PC-9 (cell line): ENCODE measurements around the gene URM1. TPM values are rescaled to one million over a fixed set of nuclear protein-coding genes. Genes with fewer than 3 reads are reported as not detected.

Experiments used
- BruUV-seq: library from RNA; stranded (reverse); fragments of 400-500 nt; replicated peaks from 2 replicates; lab custom pipeline; 2021; lab: Mats Ljungman, UMichigan
- CTCF ChIA-PET: fragments of 300-600 bp; sonication (Branson Sonifier 250); formaldehyde crosslinking; loops from one replicate; lab custom pipeline; 2022; ENCODE audit warnings: antibody characterized with exemption; lab: Charles Lee
- POLR2A ChIA-PET: fragments of 300-600 bp; sonication (Branson Sonifier 250); formaldehyde crosslinking; loops from one replicate; lab custom pipeline; 2022; ENCODE audit warnings: antibody characterized with exemption; ENCODE audit not compliant: unreplicated experiment; lab: Charles Lee
- DNase-seq, 2 experiments: peaks; one replicate each; pipeline versions ENCODE4 v3.0.0 to v3.0.0-alpha.2; 2015 to 2022; ENCODE audit warnings: mixed read lengths in 1 of 2
- H2AFZ ChIP-seq: fragments of 200-600 bp; sonication (generic); 2 replicates; pipeline ENCODE4 v1.8.1; 2017; ENCODE audit warnings: antibody characterized with exemption
- H3F3A ChIP-seq: fragments of 200-600 bp; sonication (generic); 2 replicates; pipeline ENCODE4 v1.8.1; 2017; ENCODE audit warnings: antibody characterized with exemption, mild to moderate bottlenecking, low read depth; ENCODE audit not compliant: insufficient read depth
- H3K27ac ChIP-seq: fragments of 200-600 bp; sonication (generic); 2 replicates; pipeline ENCODE4 v1.6.1; 2016; ENCODE audit warnings: mixed run types
- H3K27me3 ChIP-seq: fragments of 200-600 bp; sonication (generic); 2 replicates; pipeline ENCODE4 v1.6.1; 2016; ENCODE audit warnings: low read depth, mixed run types; ENCODE audit not compliant: insufficient read depth
- H3K36me3 ChIP-seq: fragments of 200-600 bp; sonication (generic); 2 replicates; pipeline ENCODE4 v1.6.1; 2016; ENCODE audit warnings: low read depth, mixed run types
- H3K4me1 ChIP-seq: fragments of 200-600 bp; sonication (generic); replicated peaks from 2 replicates; pipeline ENCODE4 v1.6.1; 2016; ENCODE audit warnings: mixed run types; ENCODE audit not compliant: insufficient read depth
- H3K4me2 ChIP-seq: fragments of 200-600 bp; sonication (generic); 2 replicates; pipeline ENCODE4 v1.6.1; 2017; ENCODE audit warnings: mixed run types
- H3K4me3 ChIP-seq: fragments of 200-600 bp; sonication (generic); 2 replicates; pipeline ENCODE4 v1.6.1; 2016; ENCODE audit warnings: mixed run types
- H3K79me2 ChIP-seq: fragments of 200-600 bp; sonication (generic); 2 replicates; pipeline ENCODE4 v1.6.1; 2017; ENCODE audit warnings: low read depth, mixed run types
- H3K9me2 ChIP-seq: fragments of 200-600 bp; sonication (generic); 2 replicates; pipeline ENCODE4 v1.8.1; 2017; ENCODE audit warnings: mild to moderate bottlenecking; ENCODE audit not compliant: insufficient read depth
- H3K9me3 ChIP-seq: fragments of 200-600 bp; sonication (generic); 2 replicates; pipeline ENCODE4 v1.8.1; 2016; ENCODE audit warnings: low read depth; ENCODE audit not compliant: insufficient read depth
- H4K20me1 ChIP-seq: fragments of 200-600 bp; sonication (generic); 2 replicates; pipeline ENCODE4 v1.8.1; 2017; ENCODE audit not compliant: insufficient read depth
- EZH2 ChIP-seq: fragments of 200-600 bp; sonication (generic); IDR thresholded peaks from 2 replicates; pipeline ENCODE4 v1.8.0; 2017; ENCODE audit warnings: antibody characterized with exemption, low read depth
- intact Hi-C: fragments of 100-400 bp; cut with micrococcal nuclease; formaldehyde crosslinking; loops from one replicate; pipeline ENCODE4 v1.10.0; 2022; ENCODE audit not compliant: unreplicated experiment
- total RNA-seq: library from RNA; stranded (reverse); gene quantifications from 2 replicates; pipeline ENCODE4 v1.2.3, GENCODE V29; 2021
- TF ChIP-seq, protein P1 (sequence below): fragments of 200-600 bp; sonication (generic); conservative IDR thresholded peaks from 2 replicates; pipeline ENCODE4 v1.6.1; 2017; ENCODE audit warnings: mixed run types, antibody characterized with exemption, mild to moderate bottlenecking, moderate library complexity

The URM1 gene
- total RNA-seq, 1 experiment from 2014 or later = 98.1 TPM

DNA sequence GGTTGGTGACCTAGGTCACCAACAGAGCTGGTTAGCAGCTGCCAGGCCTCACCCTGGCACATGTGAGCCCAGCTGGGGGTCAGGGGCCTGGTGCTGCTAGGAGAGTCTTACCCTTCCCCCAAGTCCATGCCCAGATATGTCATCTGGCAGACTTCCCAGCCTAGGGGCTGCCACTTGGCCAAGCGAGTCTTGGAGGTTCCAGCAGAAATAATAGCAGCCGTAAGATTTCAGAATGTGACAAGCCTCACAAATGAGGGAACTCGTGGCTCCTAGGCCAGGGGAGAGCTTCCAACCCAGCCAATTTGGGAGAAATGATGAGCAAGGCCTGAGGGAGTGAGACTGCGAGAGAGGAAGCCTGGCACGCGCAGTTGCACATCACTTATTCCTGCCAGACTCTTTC, 11.1 kb downstream of the URM1 start:
- intact Hi-C loops = no loop called here
- ChIA-PET CTCF (interaction anchor here (0.6 kb wide), 1 partner anchor 736 kb away, joined by 8 read pairs; no protein-coding TSS in a partner anchor), POLR2A (interaction anchor here (0.7 kb wide), 1 partner anchor 175 kb away, joined by 3 read pairs; no protein-coding TSS in a partner anchor)
- Histone ChIP-seq H3K36me3 (no peaks in the 10 kb centered on the region), H3K9me3 (no peaks in the 10 kb centered on the region), H3K4me2 (no peak overlapping the region), H2AFZ (no peak overlapping the region), H3K27ac (no peak overlapping the region), H3K9me2 (no peaks in the 10 kb centered on the region), H3K27me3 (no peaks in the 10 kb centered on the region), H4K20me1 (no peaks in the 10 kb centered on the region; the same call in 1 of the 2 replicates), H3F3A (no peaks in the 10 kb centered on the region), H3K79me2 (no peaks in the 10 kb centered on the region), H3K4me3 (no peak overlapping the region), H3K4me1 (no peaks in the 10 kb centered on the region)
- no TSS peak for BruUV-seq
- no peak for DNase-seq
- TF ChIP-seq, protein P1, sequence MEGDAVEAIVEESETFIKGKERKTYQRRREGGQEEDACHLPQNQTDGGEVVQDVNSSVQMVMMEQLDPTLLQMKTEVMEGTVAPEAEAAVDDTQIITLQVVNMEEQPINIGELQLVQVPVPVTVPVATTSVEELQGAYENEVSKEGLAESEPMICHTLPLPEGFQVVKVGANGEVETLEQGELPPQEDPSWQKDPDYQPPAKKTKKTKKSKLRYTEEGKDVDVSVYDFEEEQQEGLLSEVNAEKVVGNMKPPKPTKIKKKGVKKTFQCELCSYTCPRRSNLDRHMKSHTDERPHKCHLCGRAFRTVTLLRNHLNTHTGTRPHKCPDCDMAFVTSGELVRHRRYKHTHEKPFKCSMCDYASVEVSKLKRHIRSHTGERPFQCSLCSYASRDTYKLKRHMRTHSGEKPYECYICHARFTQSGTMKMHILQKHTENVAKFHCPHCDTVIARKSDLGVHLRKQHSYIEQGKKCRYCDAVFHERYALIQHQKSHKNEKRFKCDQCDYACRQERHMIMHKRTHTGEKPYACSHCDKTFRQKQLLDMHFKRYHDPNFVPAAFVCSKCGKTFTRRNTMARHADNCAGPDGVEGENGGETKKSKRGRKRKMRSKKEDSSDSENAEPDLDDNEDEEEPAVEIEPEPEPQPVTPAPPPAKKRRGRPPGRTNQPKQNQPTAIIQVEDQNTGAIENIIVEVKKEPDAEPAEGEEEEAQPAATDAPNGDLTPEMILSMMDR = no peak
- no peak for TF ChIP-seq EZH2

DNA sequence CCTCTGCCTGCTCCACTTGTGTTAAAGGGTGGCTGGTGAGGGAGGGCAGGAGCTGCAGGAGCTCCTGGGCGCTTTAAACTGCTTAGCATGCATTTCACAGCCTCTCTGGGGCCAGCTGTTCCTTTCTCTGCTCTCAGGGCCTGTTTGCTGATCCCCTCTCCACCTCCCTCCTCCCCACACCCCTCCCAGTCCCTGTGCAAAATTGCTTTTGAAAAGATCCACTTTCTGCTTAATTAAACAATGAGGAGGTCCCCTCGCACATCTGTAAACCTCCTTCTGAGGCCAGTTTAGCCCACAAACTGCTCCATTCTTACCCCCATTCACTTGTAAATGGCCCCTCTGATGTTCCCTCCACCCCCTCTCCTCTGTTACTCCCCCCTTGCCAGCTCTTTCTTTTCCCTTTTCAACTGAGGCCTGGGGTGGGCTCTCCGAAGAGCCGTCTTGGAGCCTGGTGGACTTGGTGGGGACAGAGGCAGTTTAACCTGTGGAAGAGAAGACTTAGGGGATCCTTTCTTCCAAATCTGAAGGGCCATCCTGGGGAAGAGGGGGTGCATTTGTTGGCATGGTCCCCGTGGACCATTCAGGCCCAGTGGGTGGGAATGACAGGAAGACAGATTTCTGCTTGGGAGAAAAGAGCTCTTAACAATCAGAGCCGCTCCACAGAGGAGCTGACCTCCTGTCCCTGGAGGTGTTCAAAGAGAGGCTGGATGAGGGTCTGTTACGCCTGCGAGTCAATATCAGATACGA, 12.0 kb downstream of the URM1 start:
- Histone ChIP-seq H3K9me3 (no peaks in the 10 kb centered on the region), H2AFZ (no peak overlapping the region), H3K9me2 (no peaks in the 10 kb centered on the region), H3F3A (no peaks in the 10 kb centered on the region), H3K36me3 (no peaks in the 10 kb centered on the region), H3K4me3 (no peak overlapping the region), H3K4me2 (no peak overlapping the region), H3K27ac (no peak overlapping the region), H3K4me1 (no peaks in the 10 kb centered on the region), H4K20me1 (no peaks in the 10 kb centered on the region), H3K27me3 (no peaks in the 10 kb centered on the region), H3K79me2 (no peaks in the 10 kb centered on the region)
- no peak for TF ChIP-seq EZH2
- TF ChIP-seq, protein P1 = no peak
- ChIA-PET CTCF (no interaction called here), POLR2A (no interaction called here)
- intact Hi-C loops = no loop called here
- BruUV-seq = no TSS peak
- no peak for DNase-seq

DNA sequence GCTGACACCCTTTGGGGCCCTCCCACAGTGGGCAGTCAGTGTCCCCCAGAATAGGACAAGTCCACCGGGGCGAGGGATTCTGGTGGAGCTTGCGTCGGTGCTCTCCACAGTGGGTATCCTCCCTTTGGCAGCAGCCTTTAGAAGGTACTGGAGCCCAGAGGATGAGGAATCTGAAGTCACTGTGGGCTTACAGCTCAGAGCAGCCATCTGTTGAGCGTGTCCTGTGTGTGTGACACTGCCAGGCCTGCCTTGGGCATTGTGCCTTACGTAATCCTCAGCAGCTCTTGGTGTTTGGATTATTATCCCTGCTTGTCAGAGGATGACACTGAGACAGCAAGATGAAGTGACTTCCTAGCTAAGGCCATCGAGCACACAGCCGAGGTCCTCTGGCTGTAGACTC, 12.6 kb downstream of the URM1 start:
- ChIA-PET CTCF (no interaction called here), POLR2A (no interaction called here)
- no peaks in the 10 kb centered on the region for H3K9me3 ChIP-seq
- intact Hi-C loops = no loop called here
- no peak for DNase-seq
- no peak overlapping the region for H3K4me3 ChIP-seq
- no peaks in the 10 kb centered on the region for H3K27me3 ChIP-seq
- H3K79me2 ChIP-seq = no peaks in the 10 kb centered on the region
- no peaks in the 10 kb centered on the region for H3K9me2 ChIP-seq
- no peak overlapping the region for H3K27ac ChIP-seq
- no TSS peak for BruUV-seq
- H3K4me2 ChIP-seq = no peak overlapping the region
- TF ChIP-seq, protein P1 = no peak
- no peak for TF ChIP-seq EZH2
- H3K36me3 ChIP-seq = no peaks in the 10 kb centered on the region
- no peaks in the 10 kb centered on the region for H3F3A ChIP-seq
- no peaks in the 10 kb centered on the region for H4K20me1 ChIP-seq
- no peaks in the 10 kb centered on the region for H3K4me1 ChIP-seq
- no peak overlapping the region for H2AFZ ChIP-seq
